ENCODE measurements around the gene MCU.
"Not testable (repeated sequence)": the region's sequence is repeated elsewhere in the genome, so short reads cannot be mapped to it uniquely, and the experiment has no call there.

Gene MCU

GRCh38 chr10:72731916-72732419 is 40.0 kb downstream of the MCU start:
- DNase-seq (ENCODE audit: low read depth), result no peak

- no peak for DNase-seq (ENCODE audit: low read depth)
Measured at GRCh38 chr10:72732521-72732920, 40.6 kb downstream of the MCU start.

GRCh38 chr10:72733989-72734388 is 42.0 kb downstream of the MCU start:
- no peak for DNase-seq (ENCODE audit: low read depth)

GRCh38 chr10:72735288-72735936 is 43.5 kb downstream of the MCU start:
- DNase-seq (ENCODE audit: low read depth), result no peak

- DNase-seq (ENCODE audit: low read depth), result no peak
Measured at GRCh38 chr10:72736176-72736827, 44.4 kb downstream of the MCU start.

- no peak for DNase-seq (ENCODE audit: low read depth)
Measured at GRCh38 chr10:72736828-72737220, 44.9 kb downstream of the MCU start.

- DNase-seq (ENCODE audit: low read depth), result not testable (repeated sequence)
Measured at GRCh38 chr10:72737357-72737756, 45.4 kb downstream of the MCU start.

GRCh38 chr10:72738486-72738885 is 46.5 kb downstream of the MCU start:
- DNase-seq (ENCODE audit: low read depth), result no peak

GRCh38 chr10:72740528-72740927 is 48.6 kb downstream of the MCU start:
- DNase-seq (ENCODE audit: low read depth), result no peak

- DNase-seq (ENCODE audit: low read depth), result no peak
Measured at GRCh38 chr10:72742092-72742491, 50.1 kb downstream of the MCU start.

- DNase-seq (ENCODE audit: low read depth), result no peak
Measured at GRCh38 chr10:72742797-72743196, 50.9 kb downstream of the MCU start.

GRCh38 chr10:72744566-72744965 is 52.6 kb downstream of the MCU start:
- no peak for DNase-seq (ENCODE audit: low read depth)

- DNase-seq (ENCODE audit: low read depth), result no peak
Measured at GRCh38 chr10:72746426-72747363, 54.8 kb downstream of the MCU start.

- DNase-seq (ENCODE audit: low read depth), result no peak
Measured at GRCh38 chr10:72747521-72747920, 55.6 kb downstream of the MCU start.

GRCh38 chr10:72753760-72754231 is 61.9 kb downstream of the MCU start:
- DNase-seq (ENCODE audit: low read depth), result no peak

- DNase-seq (ENCODE audit: low read depth), result no peak
Measured at GRCh38 chr10:72754275-72755032, 62.5 kb downstream of the MCU start.

GRCh38 chr10:72756674-72757385 is 64.9 kb downstream of the MCU start:
- no peak for DNase-seq (ENCODE audit: low read depth)

- no peak for DNase-seq (ENCODE audit: low read depth)
Measured at GRCh38 chr10:72757732-72758131, 65.8 kb downstream of the MCU start.

- not testable (repeated sequence) for DNase-seq (ENCODE audit: low read depth)
Measured at GRCh38 chr10:72758930-72759329, 67.0 kb downstream of the MCU start.

- no peak for DNase-seq (ENCODE audit: low read depth)
Measured at GRCh38 chr10:72759584-72759983, 67.6 kb downstream of the MCU start.

- DNase-seq (ENCODE audit: low read depth), result no peak
Measured at GRCh38 chr10:72761498-72761897, 69.6 kb downstream of the MCU start.
